Activated B cell treated with CpG ODN at 0.5 μM for 24 hours (primary cell): ENCODE results near the gene TBC1D8. TPM values are rescaled to one million over a fixed set of nuclear protein-coding genes. Genes with fewer than 3 reads are reported as not detected.

ENCODE experiments used
- ATAC-seq: fragments of 200-7000 bp; cut with Tn5 transposase; one replicate; pipeline ENCODE4 v1.10.0; 2021; ENCODE audit warnings: low read depth, mild to moderate bottlenecking, moderate library complexity
- CTCF ChIA-PET: fragments of 350-600 bp; sonication (Branson Sonifier 250); formaldehyde crosslinking; loops from one replicate; lab custom pipeline; 2021; ENCODE audit warnings: antibody characterized with exemption; lab: Charles Lee
- POLR2A ChIA-PET: fragments of 350-600 bp; sonication (Branson Sonifier 250); formaldehyde crosslinking; loops from one replicate; lab custom pipeline; 2021; ENCODE audit warnings: antibody characterized with exemption; lab: Charles Lee
- DNase-seq: peaks from one replicate; pipeline ENCODE4 v3.0.0; 2022
- H3K27ac Mint-ChIP-seq: one replicate; pipeline ENCODE4 v1.8.0; 2020; ENCODE audit warnings: mixed read lengths
- H3K27me3 Mint-ChIP-seq: one replicate; pipeline ENCODE4 v1.8.0; 2021; ENCODE audit warnings: mixed read lengths
- H3K36me3 Mint-ChIP-seq: one replicate; pipeline ENCODE4 v1.8.0; 2021; ENCODE audit warnings: low read depth, mixed read lengths
- H3K4me1 Mint-ChIP-seq: one replicate; pipeline ENCODE4 v1.8.0; 2021; ENCODE audit warnings: mixed read lengths
- H3K4me3 Mint-ChIP-seq: one replicate; pipeline ENCODE4 v1.8.0; 2020; ENCODE audit warnings: mild to moderate bottlenecking, mixed read lengths
- H3K9me3 Mint-ChIP-seq: one replicate; pipeline ENCODE4 v1.8.0; 2020; ENCODE audit warnings: mixed read lengths
- intact Hi-C: fragments of 100-400 bp; cut with micrococcal nuclease; formaldehyde crosslinking; loops from one replicate; pipeline ENCODE4 v1.15.1; 2024
- total RNA-seq: library from RNA; stranded (reverse); gene quantifications from 2 replicates; pipeline ENCODE4 v1.2.3, GENCODE V29; 2022
- TF ChIP-seq, protein P1 (sequence below): fragments of 200-600 bp; IDR thresholded peaks from one replicate; pipeline ENCODE4 v1.8.0; 2022; ENCODE audit warnings: antibody characterized with exemption, mild to moderate bottlenecking

TBC1D8 gene
- total RNA-seq, 1 donor from 2014 or later: 4.7 TPM

DNA sequence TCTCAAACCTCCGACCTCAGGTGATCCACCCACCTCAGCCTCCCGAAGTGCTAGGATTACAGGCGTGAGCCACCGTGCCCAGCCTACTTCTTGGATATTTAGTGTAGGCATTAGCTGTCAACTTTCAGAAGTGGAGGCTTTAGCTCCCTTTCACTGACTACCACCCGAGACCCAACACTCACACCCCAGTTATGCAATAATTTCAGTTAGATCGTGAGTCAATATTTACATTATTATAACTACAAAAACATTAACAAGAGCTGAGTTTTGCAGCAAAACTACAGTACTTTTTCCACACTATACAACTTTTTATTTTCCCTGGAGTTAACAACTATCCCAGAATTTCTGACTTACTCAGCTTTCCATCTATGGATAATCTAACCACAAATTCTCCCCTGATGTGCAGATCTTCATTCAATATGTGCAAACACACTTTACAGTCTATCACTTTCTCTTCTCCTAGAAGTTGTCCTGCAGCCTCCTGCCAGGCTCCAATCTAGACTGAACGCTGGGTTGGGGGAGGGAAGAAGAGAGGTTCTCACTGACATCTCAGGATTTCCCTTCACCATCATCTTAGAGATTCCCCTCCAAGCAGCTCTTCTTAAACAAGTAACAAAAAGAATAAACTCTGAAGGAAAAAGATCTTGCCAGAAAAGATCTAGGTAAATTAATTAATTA is 10.1 kb downstream of the TBC1D8 start:
- intact Hi-C loops: no loop called here
- peaks cover 39% of the 10 kb centered on the region for H3K27me3 Mint-ChIP-seq
- CTCF ChIA-PET: no interaction called here
- no peaks in the 10 kb centered on the region for H3K36me3 Mint-ChIP-seq
- TF ChIP-seq, protein P1, sequence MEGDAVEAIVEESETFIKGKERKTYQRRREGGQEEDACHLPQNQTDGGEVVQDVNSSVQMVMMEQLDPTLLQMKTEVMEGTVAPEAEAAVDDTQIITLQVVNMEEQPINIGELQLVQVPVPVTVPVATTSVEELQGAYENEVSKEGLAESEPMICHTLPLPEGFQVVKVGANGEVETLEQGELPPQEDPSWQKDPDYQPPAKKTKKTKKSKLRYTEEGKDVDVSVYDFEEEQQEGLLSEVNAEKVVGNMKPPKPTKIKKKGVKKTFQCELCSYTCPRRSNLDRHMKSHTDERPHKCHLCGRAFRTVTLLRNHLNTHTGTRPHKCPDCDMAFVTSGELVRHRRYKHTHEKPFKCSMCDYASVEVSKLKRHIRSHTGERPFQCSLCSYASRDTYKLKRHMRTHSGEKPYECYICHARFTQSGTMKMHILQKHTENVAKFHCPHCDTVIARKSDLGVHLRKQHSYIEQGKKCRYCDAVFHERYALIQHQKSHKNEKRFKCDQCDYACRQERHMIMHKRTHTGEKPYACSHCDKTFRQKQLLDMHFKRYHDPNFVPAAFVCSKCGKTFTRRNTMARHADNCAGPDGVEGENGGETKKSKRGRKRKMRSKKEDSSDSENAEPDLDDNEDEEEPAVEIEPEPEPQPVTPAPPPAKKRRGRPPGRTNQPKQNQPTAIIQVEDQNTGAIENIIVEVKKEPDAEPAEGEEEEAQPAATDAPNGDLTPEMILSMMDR: no peak
- H3K9me3 Mint-ChIP-seq: no peaks in the 10 kb centered on the region
- POLR2A ChIA-PET: interaction anchor here (0.5 kb wide), 1 partner anchor 106 kb away, joined by 4 read pairs; no protein-coding TSS in a partner anchor
- H3K27ac Mint-ChIP-seq: no peak overlapping the region
- no peaks in the 10 kb centered on the region for H3K4me1 Mint-ChIP-seq
- H3K4me3 Mint-ChIP-seq: no peak overlapping the region
- DNase-seq (no peak), ATAC-seq (no peak)

DNA sequence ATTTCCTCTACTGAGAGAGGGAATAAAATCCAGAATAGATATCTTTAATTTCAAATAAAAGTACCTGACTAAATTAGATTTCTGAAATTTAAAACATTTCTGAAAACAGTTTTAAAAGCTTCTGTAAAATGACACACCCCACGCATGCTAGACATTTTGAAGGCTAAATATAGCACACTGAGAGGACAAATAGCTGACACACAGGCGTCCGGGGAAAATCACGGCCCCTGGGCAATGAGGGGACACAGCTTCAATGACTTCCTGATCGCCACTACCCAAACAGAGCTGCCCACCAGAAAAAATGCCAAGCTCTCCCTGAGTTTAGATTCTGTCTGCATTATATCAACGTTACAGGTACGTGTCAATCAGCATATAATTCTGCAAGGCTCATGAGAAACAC is 10.9 kb downstream of the TBC1D8 start:
- Mint-ChIP-seq H3K36me3 (no peaks in the 10 kb centered on the region), H3K9me3 (no peaks in the 10 kb centered on the region), H3K27me3 (peaks cover 39% of the 10 kb centered on the region), H3K4me1 (no peaks in the 10 kb centered on the region), H3K4me3 (no peak overlapping the region), H3K27ac (no peak overlapping the region)
- TF ChIP-seq, protein P1: no peak
- ATAC-seq: no peak
- ChIA-PET CTCF (no interaction called here), POLR2A (no interaction called here)
- intact Hi-C loops: no loop called here
- no peak for DNase-seq

DNA sequence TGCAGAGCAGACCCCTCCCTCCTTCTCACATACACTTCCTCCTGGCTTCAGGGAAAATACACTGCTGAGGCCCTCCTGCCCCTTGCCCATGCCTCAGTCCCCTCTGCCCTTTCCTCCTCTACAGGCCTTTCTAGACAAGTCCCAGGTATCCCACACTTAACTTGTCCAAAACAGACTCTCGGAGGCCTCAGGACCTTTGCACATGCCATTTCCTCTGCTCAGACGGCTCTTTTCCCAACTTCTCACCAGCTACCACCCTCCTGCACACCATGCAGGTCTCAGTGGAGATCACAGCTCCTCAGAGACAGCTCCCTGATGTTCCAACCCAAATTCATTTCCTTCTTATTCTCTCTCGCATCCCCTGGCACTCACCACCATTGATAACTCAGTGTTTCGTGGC is 11.7 kb downstream of the TBC1D8 start:
- no peak overlapping the region for H3K27ac Mint-ChIP-seq
- ATAC-seq: no peak
- TF ChIP-seq, protein P1: no peak
- POLR2A ChIA-PET: no interaction called here
- DNase-seq: no peak
- no peaks in the 10 kb centered on the region for H3K9me3 Mint-ChIP-seq
- no peaks in the 10 kb centered on the region for H3K4me1 Mint-ChIP-seq
- H3K4me3 Mint-ChIP-seq: no peak overlapping the region
- H3K27me3 Mint-ChIP-seq: peaks cover 35% of the 10 kb centered on the region
- CTCF ChIA-PET: no interaction called here
- no peaks in the 10 kb centered on the region for H3K36me3 Mint-ChIP-seq
- intact Hi-C loops: no loop called here

DNA sequence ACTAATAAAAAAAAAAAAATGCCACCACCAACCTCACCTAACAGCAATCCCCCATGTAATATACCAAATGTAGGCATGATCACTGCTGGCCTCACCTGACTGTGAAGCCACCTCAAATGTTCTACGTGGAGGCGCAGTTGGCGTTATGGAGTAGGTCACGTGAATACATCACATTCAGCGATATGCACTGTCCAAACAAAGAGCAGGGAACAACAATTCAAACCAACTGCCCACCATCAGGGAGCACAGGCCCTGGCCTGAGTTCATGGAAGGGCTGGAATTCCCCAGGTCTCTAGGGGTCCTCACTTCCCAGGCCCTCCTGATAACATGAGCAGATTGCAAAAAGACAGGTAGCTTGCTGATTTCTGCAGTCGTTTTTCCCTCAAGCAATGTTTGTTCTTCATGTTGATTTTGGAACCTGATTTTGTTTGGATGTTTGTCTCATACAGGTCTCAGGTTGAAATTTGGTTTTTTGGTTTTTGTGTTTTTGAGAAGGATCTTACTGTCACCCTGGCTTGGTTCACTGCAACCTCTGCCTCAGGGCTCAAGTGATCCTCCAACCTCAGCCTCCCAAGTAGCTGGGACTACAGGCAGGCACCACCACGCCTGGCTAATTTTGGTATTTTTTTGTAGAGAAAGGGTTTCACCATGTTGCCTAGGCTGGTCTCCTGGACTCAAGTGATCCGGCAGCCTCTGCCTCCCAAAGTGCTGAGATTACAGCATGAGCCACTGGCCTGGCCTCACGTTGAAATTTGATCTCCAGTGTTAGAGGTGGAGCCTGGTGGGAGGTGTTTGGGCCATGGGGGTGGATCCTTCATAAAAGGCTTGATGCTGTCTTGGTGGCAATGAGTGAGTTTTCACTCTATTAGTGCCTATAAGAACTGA is 15.5 kb downstream of the TBC1D8 start:
- ChIA-PET POLR2A (interaction anchor here (0.6 kb wide), 1 partner anchor 121 kb away, joined by 3 read pairs; no protein-coding TSS in a partner anchor), CTCF (no interaction called here)
- no peak for ATAC-seq
- H3K27ac Mint-ChIP-seq: no peak overlapping the region
- TF ChIP-seq, protein P1: no peak
- H3K4me3 Mint-ChIP-seq: no peak overlapping the region
- no peaks in the 10 kb centered on the region for H3K4me1 Mint-ChIP-seq
- no peaks in the 10 kb centered on the region for H3K36me3 Mint-ChIP-seq
- H3K9me3 Mint-ChIP-seq: no peaks in the 10 kb centered on the region
- intact Hi-C loops: no loop called here
- H3K27me3 Mint-ChIP-seq: peaks cover 14% of the 10 kb centered on the region
- no peak for DNase-seq

DNA sequence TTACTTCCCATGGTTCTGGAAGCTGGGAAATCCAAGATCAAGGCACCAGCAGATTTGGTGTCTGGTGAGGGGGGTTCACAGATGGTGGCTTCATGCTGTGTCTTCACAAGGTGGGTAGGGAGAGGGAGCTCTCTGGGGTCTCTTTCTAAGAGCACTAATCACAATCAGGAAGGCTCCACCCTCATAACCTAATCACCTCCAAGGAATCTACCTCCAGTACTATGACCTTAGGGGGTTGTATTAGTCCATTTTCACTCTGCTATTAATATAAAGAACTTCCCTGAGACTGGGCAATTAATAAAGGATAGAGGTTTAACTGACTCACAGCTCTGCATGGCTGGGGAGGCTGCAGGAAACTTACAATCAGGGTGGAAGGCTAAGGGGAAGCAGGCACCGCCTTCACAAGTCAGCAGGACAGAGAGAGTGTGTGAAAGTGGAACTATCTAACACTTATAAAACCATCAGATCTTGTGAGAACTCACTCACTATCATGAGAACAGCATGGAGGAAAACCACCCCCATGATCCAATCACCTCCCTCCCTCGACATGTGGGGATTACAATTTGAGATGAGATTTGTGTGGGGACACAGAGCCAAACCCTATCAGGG is 17.6 kb downstream of the TBC1D8 start:
- ChIA-PET POLR2A (no interaction called here), CTCF (no interaction called here)
- Mint-ChIP-seq H3K27ac (no peak overlapping the region), H3K4me1 (no peaks in the 10 kb centered on the region), H3K9me3 (no peaks in the 10 kb centered on the region), H3K36me3 (no peaks in the 10 kb centered on the region), H3K4me3 (no peak overlapping the region), H3K27me3 (peaks cover 6% of the 10 kb centered on the region)
- DNase-seq (no peak), ATAC-seq (no peak)
- intact Hi-C loops: no loop called here
- TF ChIP-seq, protein P1: no peak
